HCT116 (cell line): Measurements from ENCODE around the gene RNF25. TPM values are rescaled to one million over a fixed set of nuclear protein-coding genes. Genes with fewer than 3 reads are reported as not detected.

Experiments used
- ATAC-seq: fragments of 200-7000 bp; cut with Tn5 transposase; 2 replicates; pipeline ENCODE4 v1.9.1; 2020; ENCODE audit warnings: mild to moderate bottlenecking, moderate library complexity
- BruUV-seq: library from RNA; stranded (reverse); fragments of 400-500 nt; replicated peaks from 2 replicates; lab custom pipeline; 2021; lab: Mats Ljungman, UMichigan
- CTCF ChIA-PET: fragments of 300-600 bp; sonication (Branson Sonifier 250); formaldehyde crosslinking; loops from one replicate; lab custom pipeline; 2021; ENCODE audit warnings: antibody characterized with exemption; lab: Charles Lee
- POLR2A ChIA-PET: fragments of 300-600, 350-600 bp; sonication (Branson Sonifier 250); formaldehyde crosslinking; loops from one replicate; lab custom pipeline; 2021; ENCODE audit warnings: antibody characterized with exemption; lab: Charles Lee
- RAD21 ChIA-PET, 2 experiments: fragments of 300-600 bp; sonication (Branson Sonifier 250); formaldehyde crosslinking; loops; one replicate each; lab custom pipeline; 2023; ENCODE audit warnings: low total read pairs in 2 of 2; ENCODE audit not compliant: uncharacterized antibody in 2 of 2, unreplicated experiment in 2 of 2, low non-redundant PET in 1 of 2; lab: Charles Lee
- DNase-seq: peaks from one replicate; pipeline ENCODE4 v3.0.0-alpha.2; 2010; ENCODE audit warnings: low read depth, low spot score
- H2AFZ ChIP-seq: fragments of 200-600 bp; shearing (Covaris generic), sonication (generic); 2 replicates; pipeline ENCODE4 v1.6.1; 2017; ENCODE audit warnings: low read depth, mixed run types, mixed read lengths, antibody characterized with exemption, low read length; ENCODE audit not compliant: poor library complexity, severe bottlenecking
- H3K27ac ChIP-seq: 2 replicates; pipeline ENCODE4 v1.5.1; 2012; ENCODE audit warnings: low read depth, low read length
- H3K27me3 ChIP-seq: fragments of 200-600 bp; sonication (generic); 2 replicates; pipeline ENCODE4 v1.6.1; 2016; ENCODE audit warnings: mixed run types, low read length, mixed read lengths; ENCODE audit not compliant: insufficient read depth
- H3K36me3 ChIP-seq, 2 experiments: fragments of 200-500 bp in 1 of 2; fragments of 200-600 bp in 1 of 2; sonication (Bioruptor generic) in 1 of 2; sonication (generic) in 1 of 2; 2 replicates each; pipeline versions ENCODE4 v1.5.1 to v1.6.1; 2014 to 2016; ENCODE audit warnings: low read length in 2 of 2, inconsistent platforms in 1 of 2, mixed read lengths in 1 of 2, mixed run types in 1 of 2; ENCODE audit not compliant: insufficient read depth in 2 of 2, control insufficient read depth in 1 of 2
- H3K4me1 ChIP-seq, 2 experiments: fragments of 200-600 bp in 1 of 2; sonication (generic) in 1 of 2; 2 replicates each; pipeline versions ENCODE4 v1.5.1 to v1.6.1; 2012 to 2017; ENCODE audit warnings: low read length in 2 of 2, inconsistent platforms in 1 of 2, mild to moderate bottlenecking in 1 of 2, mixed read lengths in 1 of 2, mixed run types in 1 of 2, moderate library complexity in 1 of 2; ENCODE audit not compliant: insufficient read depth in 2 of 2, control insufficient read depth in 1 of 2
- H3K4me2 ChIP-seq: fragments of 200-600 bp; sonication (generic); 2 replicates; pipeline ENCODE4 v1.6.1; 2017; ENCODE audit warnings: mixed run types, low read length, mixed read lengths
- H3K4me3 ChIP-seq, 2 experiments: fragments of 200-600 bp in 1 of 2; sonication (generic) in 1 of 2; replicated peaks in 1 of 2; 2 replicates each; pipeline ENCODE4 v1.5.1; 2011 to 2016; ENCODE audit warnings: low read length in 2 of 2, control low read depth in 1 of 2, low read depth in 1 of 2, mild to moderate bottlenecking in 1 of 2, mixed read lengths in 1 of 2, mixed run types in 1 of 2
- H3K79me2 ChIP-seq: fragments of 200-600 bp; sonication (generic); 2 replicates; pipeline ENCODE4 v1.6.1; 2017; ENCODE audit warnings: mild to moderate bottlenecking, mixed run types, low read length, moderate library complexity, mixed read lengths; ENCODE audit not compliant: insufficient read depth
- H3K9ac ChIP-seq: fragments of 200-600 bp; sonication (generic); 2 replicates; pipeline ENCODE4 v1.6.1; 2016; ENCODE audit warnings: low read length, mixed read lengths
- H3K9me2 ChIP-seq: fragments of 200-600 bp; sonication (generic), shearing (Covaris generic); 2 replicates; pipeline ENCODE4 v1.6.1; 2017; ENCODE audit warnings: mixed run types, mild to moderate bottlenecking, moderate library complexity; ENCODE audit not compliant: insufficient read depth
- H3K9me3 ChIP-seq, 2 experiments: fragments of 200-500 bp in 1 of 2; fragments of 200-600 bp in 1 of 2; sonication (Bioruptor generic) in 1 of 2; sonication (generic) in 1 of 2; 2 replicates each; pipeline ENCODE4 v1.6.1; 2014 to 2017; ENCODE audit warnings: low read length in 2 of 2, mixed read lengths in 2 of 2, inconsistent platforms in 1 of 2, low read depth in 1 of 2, mild to moderate bottlenecking in 1 of 2, mixed run types in 1 of 2, moderate library complexity in 1 of 2; ENCODE audit not compliant: control insufficient read depth in 1 of 2, insufficient read depth in 1 of 2
- H4K20me1 ChIP-seq: fragments of 200-600 bp; sonication (generic), shearing (Covaris generic); 2 replicates; pipeline ENCODE4 v1.6.1; 2017; ENCODE audit warnings: mixed run types, mild to moderate bottlenecking, moderate library complexity; ENCODE audit not compliant: insufficient read depth
- CBX3 ChIP-seq: IDR thresholded peaks from 2 replicates; pipeline ENCODE4 v1.6.1; 2012; ENCODE audit warnings: low read depth
- CEBPB ChIP-seq: IDR thresholded peaks from 2 replicates; pipeline ENCODE4 v1.6.1; 2012; ENCODE audit warnings: low read depth
- EGR1 ChIP-seq: IDR thresholded peaks from 2 replicates; pipeline ENCODE4 v1.6.1; 2012; ENCODE audit warnings: low read depth
- ELF1 ChIP-seq: IDR thresholded peaks from 2 replicates; pipeline ENCODE4 v1.6.1; 2012; ENCODE audit warnings: low read depth, borderline replicate concordance
- JUND ChIP-seq: IDR thresholded peaks from 2 replicates; pipeline ENCODE4 v1.6.1; 2012
- POLR2A ChIP-seq: IDR thresholded peaks from 2 replicates; pipeline ENCODE4 v1.7.0; 2011; ENCODE audit warnings: borderline replicate concordance; ENCODE audit not compliant: insufficient read depth, insufficient read length; ENCODE audit errors: extremely low read depth
- POLR2AphosphoS5 ChIP-seq: IDR thresholded peaks from 2 replicates; pipeline ENCODE4 v1.6.1; 2011; ENCODE audit warnings: mild to moderate bottlenecking, low read depth, low read length, moderate library complexity
- SIN3A ChIP-seq: IDR thresholded peaks from 2 replicates; pipeline ENCODE4 v1.6.1; 2012; ENCODE audit warnings: low read depth
- SP1 ChIP-seq: IDR thresholded peaks from 2 replicates; pipeline ENCODE4 v1.6.1; 2012; ENCODE audit warnings: low read depth
- SRF ChIP-seq: IDR thresholded peaks from 2 replicates; pipeline ENCODE4 v1.6.1; 2012; ENCODE audit warnings: low read depth
- TCF7L2 ChIP-seq: IDR thresholded peaks from 2 replicates; pipeline ENCODE4 v1.7.0; 2011; ENCODE audit warnings: borderline replicate concordance, inconsistent platforms; ENCODE audit not compliant: insufficient read depth, insufficient read length; ENCODE audit errors: extremely low read depth
- ZNF274 ChIP-seq: fragments of 200-500 bp; sonication (Bioruptor generic); IDR thresholded peaks from 2 replicates; pipeline ENCODE4 v1.6.1; 2014; ENCODE audit warnings: mild to moderate bottlenecking, low read depth, low read length, inconsistent platforms
- intact Hi-C: fragments of 100-400 bp; cut with micrococcal nuclease; formaldehyde crosslinking; loops from 2 replicates; pipeline ENCODE4 v1.10.0; 2022
- total RNA-seq: library from RNA; stranded (reverse); gene quantifications from one replicate; pipeline ENCODE4 v1.2.1, GENCODE V29; 2021; ENCODE audit not compliant: unreplicated experiment
- TF ChIP-seq, protein P1 (sequence below): IDR thresholded peaks from 2 replicates; pipeline ENCODE4 v1.6.1; 2012; ENCODE audit warnings: low read depth
- TF ChIP-seq, protein P2 (sequence below): IDR thresholded peaks from 2 replicates; pipeline ENCODE4 v1.6.1; 2012
- TF ChIP-seq, protein P3 (sequence below): IDR thresholded peaks from 2 replicates; pipeline ENCODE4 v1.6.1; 2012

Gene RNF25
- total RNA-seq, 1 experiment from 2014 or later = 23.4 TPM

DNA sequence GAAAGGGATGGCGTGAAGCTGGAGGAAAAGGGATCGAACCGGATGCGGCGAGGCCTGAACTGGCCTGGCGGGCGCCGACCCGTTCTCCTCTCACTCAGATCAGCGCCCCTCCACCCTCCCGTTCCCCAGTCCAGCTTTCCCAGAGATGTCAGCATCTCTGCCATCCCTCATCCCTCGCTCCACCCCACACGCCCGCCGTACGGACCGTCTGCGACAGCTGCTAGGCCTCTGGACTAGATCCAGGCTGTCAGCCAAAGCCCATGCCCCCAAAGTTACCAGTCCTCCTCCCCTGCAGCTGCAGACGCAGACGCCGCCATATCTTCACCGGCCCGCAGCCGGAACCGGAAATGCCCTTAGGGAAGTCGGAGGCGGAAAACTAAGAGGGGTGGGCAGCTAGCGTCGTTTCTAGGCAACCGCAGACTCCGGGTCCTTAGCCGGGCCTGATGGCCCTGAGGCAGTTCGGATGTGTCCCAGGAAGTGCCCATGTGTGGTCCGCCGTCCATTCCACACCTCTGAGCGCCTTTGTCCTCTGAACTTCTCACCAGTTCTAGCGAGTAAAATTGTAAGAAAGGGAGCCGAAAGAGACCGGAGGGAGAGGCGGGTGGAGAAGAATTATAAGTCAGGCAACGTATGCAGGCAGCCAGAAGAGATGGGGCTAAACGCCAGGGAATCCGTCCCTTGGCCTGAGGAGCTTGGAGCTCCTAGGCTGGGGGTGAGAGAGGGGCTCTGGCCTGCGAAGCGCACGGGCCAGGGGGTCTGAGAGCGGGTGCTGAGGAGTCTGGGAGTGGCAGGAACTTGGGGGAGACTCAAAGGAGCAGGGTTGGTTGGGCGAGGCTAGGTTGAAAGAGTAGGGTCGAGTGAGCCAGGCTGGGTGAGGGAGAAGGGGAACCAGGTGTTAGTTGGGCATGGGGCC is at the start of gene RNF25, which contains the start of gene STK36 (continued):
- TF ChIP-seq, protein P1, sequence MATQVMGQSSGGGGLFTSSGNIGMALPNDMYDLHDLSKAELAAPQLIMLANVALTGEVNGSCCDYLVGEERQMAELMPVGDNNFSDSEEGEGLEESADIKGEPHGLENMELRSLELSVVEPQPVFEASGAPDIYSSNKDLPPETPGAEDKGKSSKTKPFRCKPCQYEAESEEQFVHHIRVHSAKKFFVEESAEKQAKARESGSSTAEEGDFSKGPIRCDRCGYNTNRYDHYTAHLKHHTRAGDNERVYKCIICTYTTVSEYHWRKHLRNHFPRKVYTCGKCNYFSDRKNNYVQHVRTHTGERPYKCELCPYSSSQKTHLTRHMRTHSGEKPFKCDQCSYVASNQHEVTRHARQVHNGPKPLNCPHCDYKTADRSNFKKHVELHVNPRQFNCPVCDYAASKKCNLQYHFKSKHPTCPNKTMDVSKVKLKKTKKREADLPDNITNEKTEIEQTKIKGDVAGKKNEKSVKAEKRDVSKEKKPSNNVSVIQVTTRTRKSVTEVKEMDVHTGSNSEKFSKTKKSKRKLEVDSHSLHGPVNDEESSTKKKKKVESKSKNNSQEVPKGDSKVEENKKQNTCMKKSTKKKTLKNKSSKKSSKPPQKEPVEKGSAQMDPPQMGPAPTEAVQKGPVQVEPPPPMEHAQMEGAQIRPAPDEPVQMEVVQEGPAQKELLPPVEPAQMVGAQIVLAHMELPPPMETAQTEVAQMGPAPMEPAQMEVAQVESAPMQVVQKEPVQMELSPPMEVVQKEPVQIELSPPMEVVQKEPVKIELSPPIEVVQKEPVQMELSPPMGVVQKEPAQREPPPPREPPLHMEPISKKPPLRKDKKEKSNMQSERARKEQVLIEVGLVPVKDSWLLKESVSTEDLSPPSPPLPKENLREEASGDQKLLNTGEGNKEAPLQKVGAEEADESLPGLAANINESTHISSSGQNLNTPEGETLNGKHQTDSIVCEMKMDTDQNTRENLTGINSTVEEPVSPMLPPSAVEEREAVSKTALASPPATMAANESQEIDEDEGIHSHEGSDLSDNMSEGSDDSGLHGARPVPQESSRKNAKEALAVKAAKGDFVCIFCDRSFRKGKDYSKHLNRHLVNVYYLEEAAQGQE = no peak
- TF ChIP-seq SIN3A (peak; percentile 95; the same call in 1 of the 2 replicates), ZNF274 (no peak)

DNA sequence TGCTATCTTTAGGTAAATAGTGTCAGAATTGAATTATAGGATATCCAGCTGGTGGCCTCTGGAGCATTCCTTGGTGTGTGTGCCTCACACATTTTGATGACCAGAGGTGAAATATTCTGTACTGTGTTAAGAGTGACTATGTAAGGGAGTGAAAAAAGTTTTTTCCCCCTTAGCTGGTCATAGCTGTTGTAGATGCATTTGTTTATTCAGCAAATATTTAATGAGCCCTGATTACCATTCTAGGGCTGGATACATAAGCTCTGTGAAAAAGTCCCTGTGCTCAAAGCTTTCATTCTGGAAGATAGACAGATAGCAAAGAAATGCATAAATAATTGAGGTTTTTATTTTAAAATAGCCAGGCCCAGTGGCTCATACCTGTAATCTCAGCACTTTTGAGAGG is 49.7 kb upstream of the RNF25 start:
- H3K4me2 ChIP-seq = no peak overlapping the region
- no peaks in the 10 kb centered on the region for H3K27me3 ChIP-seq
- no peak for ATAC-seq
- peaks cover 0 to 5% of the 10 kb centered on the region in 2 experiments; a peak in 1 of 4 replicates for H3K36me3 ChIP-seq
- peaks cover 7% of the 10 kb centered on the region; the same call in 1 of the 2 replicates for H4K20me1 ChIP-seq
- ChIA-PET CTCF (interaction anchor here (1.8 to 2.4 kb wide), 2 partner anchors 11 to 126 kb away, joined by 6 to 12 read pairs; partner anchors contain the start of gene TTLL4), RAD21 (interaction anchor here in 1 of 2 experiments (1.9 kb wide), 1 partner anchor 126 kb away, joined by 3 read pairs; no protein-coding TSS in a partner anchor), POLR2A (no interaction called here)
- TF ChIP-seq ELF1 (no peak), JUND (no peak), TCF7L2 (no peak), POLR2A (no peak), SIN3A (no peak), SRF (no peak), CEBPB (no peak), POLR2AphosphoS5 (no peak), EGR1 (no peak), CBX3 (no peak), SP1 (no peak)
- TF ChIP-seq, protein P2, sequence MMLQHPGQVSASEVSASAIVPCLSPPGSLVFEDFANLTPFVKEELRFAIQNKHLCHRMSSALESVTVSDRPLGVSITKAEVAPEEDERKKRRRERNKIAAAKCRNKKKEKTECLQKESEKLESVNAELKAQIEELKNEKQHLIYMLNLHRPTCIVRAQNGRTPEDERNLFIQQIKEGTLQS = no peak
- TF ChIP-seq, protein P3, sequence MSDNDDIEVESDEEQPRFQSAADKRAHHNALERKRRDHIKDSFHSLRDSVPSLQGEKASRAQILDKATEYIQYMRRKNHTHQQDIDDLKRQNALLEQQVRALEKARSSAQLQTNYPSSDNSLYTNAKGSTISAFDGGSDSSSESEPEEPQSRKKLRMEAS = no peak
- TF ChIP-seq, protein P1 = no peak
- no peak overlapping the region for H3K27ac ChIP-seq
- intact Hi-C loops = no loop called here
- no peak overlapping the region for H2AFZ ChIP-seq
- H3K79me2 ChIP-seq = peaks cover 98% of the 10 kb centered on the region
- no peak for DNase-seq
- no peak overlapping the region for H3K4me3 ChIP-seq
- no peak overlapping the region for H3K9ac ChIP-seq
- H3K9me3 ChIP-seq = no peaks in the 10 kb centered on the region; a peak in 1 of 4 replicates
- peaks cover 6 to 14% of the 10 kb centered on the region in 2 experiments; a peak in 3 of 4 replicates for H3K4me1 ChIP-seq
- BruUV-seq = no TSS peak
- H3K9me2 ChIP-seq = no peaks in the 10 kb centered on the region
